D721Med (cell line): Measurements from ENCODE around the gene HDAC4.

Source experiments
- DNase-seq: peaks from one replicate; pipeline ENCODE4 v3.0.0; 2011; ENCODE audit warnings: low spot score; ENCODE audit not compliant: insufficient read length
- FAIRE-seq: peaks from 2 replicates; lab custom pipeline; 2011; peaks lifted over from hg19 to GRCh38; lab: Jason Lieb, UNC
- CTCF ChIP-seq: IDR thresholded peaks from 2 replicates; pipeline ENCODE4 v1.5.1; 2012; ENCODE audit warnings: mild to moderate bottlenecking, control low read depth; ENCODE audit not compliant: insufficient read depth; ENCODE audit errors: missing control alignments

HDAC4 gene

GRCh38 chr2:239181903-239182581 lies 218.8 kb downstream of the HDAC4 start:
- no peak for FAIRE-seq
- DNase-seq = no peak
- no peak for TF ChIP-seq CTCF

GRCh38 chr2:239181074-239181902 lies 219.5 kb downstream of the HDAC4 start:
- DNase-seq (no peak), FAIRE-seq (no peak)
- TF ChIP-seq CTCF = no peak

- no peak for TF ChIP-seq CTCF
- DNase-seq (no peak), FAIRE-seq (no peak)
Measured at GRCh38 chr2:239180526-239181073, 220.2 kb downstream of the HDAC4 start.

GRCh38 chr2:239179851-239180371 lies 220.9 kb downstream of the HDAC4 start:
- DNase-seq = no peak
- FAIRE-seq = no peak
- TF ChIP-seq CTCF = no peak

GRCh38 chr2:239178954-239179353 lies 221.9 kb downstream of the HDAC4 start:
- DNase-seq (no peak), FAIRE-seq (no peak)
- no peak for TF ChIP-seq CTCF

GRCh38 chr2:239178484-239178883 lies 222.3 kb downstream of the HDAC4 start:
- TF ChIP-seq CTCF = no peak
- DNase-seq = no peak
- no peak for FAIRE-seq
